Activated naive CD4-positive, alpha-beta T cell treated with anti-CD3 and anti-CD28 coated beads for 36 hours (primary cell): ENCODE results near the gene NF2. TPM values are rescaled to one million over a fixed set of nuclear protein-coding genes. Genes with fewer than 3 reads are reported as not detected.

Source experiments
- CTCF ChIA-PET: fragments of 350-600 bp; sonication (Branson Sonifier 250); formaldehyde crosslinking; loops from one replicate; lab custom pipeline; 2021; ENCODE audit warnings: antibody characterized with exemption; lab: Charles Lee
- DNase-seq: peaks from one replicate; pipeline ENCODE4 v3.0.0-alpha.2; 2020
- H3K27ac Mint-ChIP-seq: one replicate; pipeline ENCODE4 v1.8.0; 2021; ENCODE audit warnings: mild to moderate bottlenecking, mixed read lengths
- H3K27me3 Mint-ChIP-seq: one replicate; pipeline ENCODE4 v1.8.0; 2021; ENCODE audit warnings: low read depth, mixed read lengths
- H3K36me3 Mint-ChIP-seq: one replicate; pipeline ENCODE4 v1.8.0; 2021; ENCODE audit warnings: low read depth, mixed read lengths
- H3K4me1 Mint-ChIP-seq: one replicate; pipeline ENCODE4 v1.8.0; 2021; ENCODE audit warnings: low read depth, mixed read lengths
- H3K4me3 Mint-ChIP-seq: one replicate; pipeline ENCODE4 v1.8.0; 2021; ENCODE audit warnings: mild to moderate bottlenecking, moderate library complexity, mixed read lengths
- H3K9me3 Mint-ChIP-seq: one replicate; pipeline ENCODE4 v1.8.0; 2021; ENCODE audit warnings: mixed read lengths
- intact Hi-C: fragments of 100-400 bp; cut with micrococcal nuclease; formaldehyde crosslinking; loops from one replicate; pipeline ENCODE4 v1.15.1; 2023
- total RNA-seq, 2 experiments: library from RNA; stranded (reverse); gene quantifications; one replicate each; pipeline ENCODE4 v1.2.3, GENCODE V29; 2021

NF2 gene
- total RNA-seq, 2 experiments from 2014 or later, result 29.8 to 30.0 TPM

- intact Hi-C loops, result loop anchor here (1.0 kb wide), 1 partner anchor 388 kb away; no protein-coding TSS in a partner anchor
- Mint-ChIP-seq H3K4me3 (no peak overlapping the region), H3K9me3 (no peaks in the 10 kb centered on the region), H3K4me1 (peaks cover 20% of the 10 kb centered on the region), H3K27ac (peak overlapping the region; percentile 7), H3K36me3 (no peaks in the 10 kb centered on the region), H3K27me3 (no peaks in the 10 kb centered on the region)
- CTCF ChIA-PET, result interaction anchor here (1.2 to 3.2 kb wide), 3 partner anchors 10 to 304 kb away, joined by 4 to 12 read pairs (median 6); no protein-coding TSS in a partner anchor
- DNase-seq, result no peak
Measured at GRCh38 chr22:29700900-29701154, 97.4 kb downstream of the NF2 start.

- Mint-ChIP-seq H3K27me3 (no peaks in the 10 kb centered on the region), H3K36me3 (no peaks in the 10 kb centered on the region), H3K27ac (peak overlapping the region; percentile 7), H3K4me3 (no peak overlapping the region), H3K9me3 (no peaks in the 10 kb centered on the region), H3K4me1 (peaks cover 20% of the 10 kb centered on the region)
- intact Hi-C loops, result loop anchor here (1.0 kb wide), 1 partner anchor 388 kb away; no protein-coding TSS in a partner anchor
- CTCF ChIA-PET, result interaction anchor here (0.9 to 3.2 kb wide), 6 partner anchors 11 to 691 kb away, joined by 3 to 12 read pairs (median 4); no protein-coding TSS in a partner anchor
- DNase-seq, result peak; percentile 61
Measured at GRCh38 chr22:29701155-29701999, 97.9 kb downstream of the NF2 start.

GRCh38 chr22:29702000-29702930 is 98.8 kb downstream of the NF2 start:
- intact Hi-C loops, result loop anchor here (1.0 kb wide), 1 partner anchor 387 kb away; no protein-coding TSS in a partner anchor
- Mint-ChIP-seq H3K27ac (no peak overlapping the region), H3K27me3 (no peaks in the 10 kb centered on the region), H3K36me3 (no peaks in the 10 kb centered on the region), H3K4me1 (peaks cover 20% of the 10 kb centered on the region), H3K4me3 (no peak overlapping the region), H3K9me3 (no peaks in the 10 kb centered on the region)
- CTCF ChIA-PET, result interaction anchor here (0.8 to 3.2 kb wide), 7 partner anchors 12 to 690 kb away, joined by 3 to 12 read pairs (median 4); no protein-coding TSS in a partner anchor
- no peak for DNase-seq

GRCh38 chr22:29702931-29703501 is 99.6 kb downstream of the NF2 start:
- H3K27ac Mint-ChIP-seq, result no peak overlapping the region
- no peak overlapping the region for H3K4me3 Mint-ChIP-seq
- intact Hi-C loops, result no loop called here
- H3K4me1 Mint-ChIP-seq, result peaks cover 20% of the 10 kb centered on the region
- no peaks in the 10 kb centered on the region for H3K36me3 Mint-ChIP-seq
- no peak for DNase-seq
- CTCF ChIA-PET, result interaction anchor here (0.8 to 3.2 kb wide), 2 partner anchors 13 to 302 kb away, joined by 5 to 12 read pairs; no protein-coding TSS in a partner anchor
- H3K27me3 Mint-ChIP-seq, result no peaks in the 10 kb centered on the region
- no peaks in the 10 kb centered on the region for H3K9me3 Mint-ChIP-seq

- intact Hi-C loops, result no loop called here
- CTCF ChIA-PET, result no interaction called here
- Mint-ChIP-seq H3K4me1 (peaks cover 20% of the 10 kb centered on the region), H3K4me3 (no peak overlapping the region), H3K27ac (no peak overlapping the region), H3K27me3 (no peaks in the 10 kb centered on the region), H3K9me3 (no peaks in the 10 kb centered on the region), H3K36me3 (no peaks in the 10 kb centered on the region)
- DNase-seq, result no peak
Measured at GRCh38 chr22:29703569-29704195, 100.2 kb downstream of the NF2 start.

- Mint-ChIP-seq H3K4me3 (no peak overlapping the region), H3K36me3 (no peaks in the 10 kb centered on the region), H3K4me1 (peaks cover 20% of the 10 kb centered on the region), H3K9me3 (no peaks in the 10 kb centered on the region), H3K27me3 (no peaks in the 10 kb centered on the region), H3K27ac (no peak overlapping the region)
- DNase-seq, result no peak
- CTCF ChIA-PET, result no interaction called here
- intact Hi-C loops, result no loop called here
Measured at GRCh38 chr22:29704528-29705285, 101.3 kb downstream of the NF2 start.

GRCh38 chr22:29705651-29706050 is 102.2 kb downstream of the NF2 start:
- Mint-ChIP-seq H3K4me3 (no peak overlapping the region), H3K4me1 (peaks cover 16% of the 10 kb centered on the region), H3K27me3 (no peaks in the 10 kb centered on the region), H3K9me3 (no peaks in the 10 kb centered on the region), H3K27ac (no peak overlapping the region), H3K36me3 (no peaks in the 10 kb centered on the region)
- CTCF ChIA-PET, result interaction anchor here (0.5 kb wide), 1 partner anchor 240 kb away, joined by 4 read pairs; no protein-coding TSS in a partner anchor
- intact Hi-C loops, result no loop called here
- DNase-seq, result no peak

- no peaks in the 10 kb centered on the region for H3K36me3 Mint-ChIP-seq
- H3K4me3 Mint-ChIP-seq, result no peak overlapping the region
- no peaks in the 10 kb centered on the region for H3K27me3 Mint-ChIP-seq
- H3K4me1 Mint-ChIP-seq, result peaks cover 8% of the 10 kb centered on the region
- no peak for DNase-seq
- H3K9me3 Mint-ChIP-seq, result no peaks in the 10 kb centered on the region
- intact Hi-C loops, result no loop called here
- H3K27ac Mint-ChIP-seq, result no peak overlapping the region
- CTCF ChIA-PET, result interaction anchor here (0.5 kb wide), 1 partner anchor 241 kb away, joined by 4 read pairs; no protein-coding TSS in a partner anchor
Measured at GRCh38 chr22:29706486-29706885, 103.1 kb downstream of the NF2 start.

GRCh38 chr22:29707010-29707409 is 103.6 kb downstream of the NF2 start:
- peaks cover 3% of the 10 kb centered on the region for H3K4me1 Mint-ChIP-seq
- no peaks in the 10 kb centered on the region for H3K36me3 Mint-ChIP-seq
- H3K9me3 Mint-ChIP-seq, result no peaks in the 10 kb centered on the region
- CTCF ChIA-PET, result no interaction called here
- DNase-seq, result no peak
- intact Hi-C loops, result no loop called here
- H3K27ac Mint-ChIP-seq, result no peak overlapping the region
- no peak overlapping the region for H3K4me3 Mint-ChIP-seq
- H3K27me3 Mint-ChIP-seq, result no peaks in the 10 kb centered on the region

GRCh38 chr22:29707471-29707870 is 104.0 kb downstream of the NF2 start:
- no peaks in the 10 kb centered on the region for H3K9me3 Mint-ChIP-seq
- CTCF ChIA-PET, result no interaction called here
- H3K27ac Mint-ChIP-seq, result no peak overlapping the region
- H3K27me3 Mint-ChIP-seq, result no peaks in the 10 kb centered on the region
- no peak for DNase-seq
- no peaks in the 10 kb centered on the region for H3K36me3 Mint-ChIP-seq
- H3K4me1 Mint-ChIP-seq, result peaks cover 2% of the 10 kb centered on the region
- intact Hi-C loops, result no loop called here
- no peak overlapping the region for H3K4me3 Mint-ChIP-seq

GRCh38 chr22:29710193-29710592 is 106.8 kb downstream of the NF2 start:
- Mint-ChIP-seq H3K4me1 (no peaks in the 10 kb centered on the region), H3K27ac (no peak overlapping the region)
- DNase-seq, result no peak

More at GRCh38 chr22:29710193-29710592, 106.8 kb downstream of the NF2 start:
- H3K27me3 Mint-ChIP-seq, result no peaks in the 10 kb centered on the region
- no peaks in the 10 kb centered on the region for H3K9me3 Mint-ChIP-seq
- intact Hi-C loops, result no loop called here
- no peak overlapping the region for H3K4me3 Mint-ChIP-seq
- H3K36me3 Mint-ChIP-seq, result no peaks in the 10 kb centered on the region
- CTCF ChIA-PET, result no interaction called here
